Measurements from ENCODE around the gene CLIP3. TPM values are rescaled to one million over a fixed set of nuclear protein-coding genes. Genes with fewer than 3 reads are reported as not detected.
A peak's percentile ranks its signal among the peaks of the same experiment; 100 is the strongest.

Gene CLIP3, protein sequence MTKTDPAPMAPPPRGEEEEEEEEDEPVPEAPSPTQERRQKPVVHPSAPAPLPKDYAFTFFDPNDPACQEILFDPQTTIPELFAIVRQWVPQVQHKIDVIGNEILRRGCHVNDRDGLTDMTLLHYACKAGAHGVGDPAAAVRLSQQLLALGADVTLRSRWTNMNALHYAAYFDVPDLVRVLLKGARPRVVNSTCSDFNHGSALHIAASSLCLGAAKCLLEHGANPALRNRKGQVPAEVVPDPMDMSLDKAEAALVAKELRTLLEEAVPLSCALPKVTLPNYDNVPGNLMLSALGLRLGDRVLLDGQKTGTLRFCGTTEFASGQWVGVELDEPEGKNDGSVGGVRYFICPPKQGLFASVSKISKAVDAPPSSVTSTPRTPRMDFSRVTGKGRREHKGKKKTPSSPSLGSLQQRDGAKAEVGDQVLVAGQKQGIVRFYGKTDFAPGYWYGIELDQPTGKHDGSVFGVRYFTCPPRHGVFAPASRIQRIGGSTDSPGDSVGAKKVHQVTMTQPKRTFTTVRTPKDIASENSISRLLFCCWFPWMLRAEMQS
- 10 to 100 TPM; 22.5 to 53.7 (median 28.3) TPM for total RNA-seq
- 1 to 10 TPM; 1.2 to 9.7 (median 6.0) TPM for polyA plus RNA-seq

DNA sequence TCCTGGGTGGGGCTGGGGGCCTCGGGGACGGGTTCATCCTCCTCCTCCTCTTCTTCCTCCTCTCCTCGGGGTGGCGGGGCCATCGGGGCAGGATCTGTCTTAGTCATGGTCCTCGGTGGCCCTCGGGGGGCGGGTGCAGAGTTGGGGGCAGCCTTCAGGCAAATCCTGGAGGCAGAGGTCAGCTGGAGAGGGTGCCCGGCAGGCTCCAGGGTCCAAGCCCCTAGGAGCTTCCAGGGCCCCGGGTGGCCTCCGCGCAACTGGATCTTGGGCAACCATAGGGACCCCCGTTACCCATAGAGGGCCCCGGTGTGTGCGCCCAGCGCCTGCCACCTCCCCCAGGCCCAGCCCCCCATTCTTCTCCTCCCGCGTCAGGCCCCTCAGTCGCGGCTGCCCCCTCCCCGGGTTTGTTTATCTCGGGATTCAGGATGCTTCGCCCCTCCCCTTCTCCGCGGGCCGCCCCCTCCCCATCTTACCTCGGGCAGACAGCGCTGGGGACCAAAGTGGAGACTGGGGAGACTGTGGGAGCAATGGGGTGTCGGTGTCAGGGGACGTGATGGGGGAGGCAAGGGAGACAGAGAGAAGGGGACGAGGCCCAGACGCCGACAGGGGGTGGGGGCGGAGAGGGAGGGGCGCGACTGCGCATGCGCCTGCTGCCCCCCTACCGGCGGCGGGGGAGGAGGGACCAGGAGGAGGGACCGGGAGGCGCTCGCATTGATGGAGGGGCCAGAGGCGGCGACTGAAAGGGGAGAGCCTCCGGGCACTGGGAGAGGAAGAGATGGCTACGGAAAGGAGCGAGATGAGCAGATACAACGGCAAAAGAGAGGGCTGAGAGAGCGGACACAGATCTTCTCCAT, at the start of gene CLIP3:
TSS of gene CLIP3 (minus strand) at position 623 of the 854 bp plus-strand sequence. CDS start at position 107, 516 bp downstream.
- Histone ChIP-seq H3K27ac (peak within 1 kb of the TSS; percentile 78 to 88 (median 84)), H3K27me3 (no peaks in the 10 kb centered on the region), H3K36me3 (peaks cover 0 to 25% (median 5%) of the 10 kb centered on the region in 4 donors), H3K4me1 (peaks cover 0 to 26% (median 14%) of the 10 kb centered on the region in 4 donors), H3K4me3 (peak within 1 kb of the TSS; percentile 86 to 93 (median 88)), H3K9me3 (no peaks in the 10 kb centered on the region)
- intact Hi-C loops (cut with DNase I), result no loop called here
- WGBS, 2 donors, result 13 to 64% methylated on average over 51 of the region's 51 CpGs
- TF ChIP-seq EP300 (IDR thresholded peaks at IDR 0.05) (no peak), POLR2AphosphoS5 (IDR thresholded peaks at IDR 0.05) (peak; percentile 44 to 67 (median 50)), POLR2A (IDR thresholded peaks at IDR 0.05) (no peak)
- TF ChIP-seq, protein P1, sequence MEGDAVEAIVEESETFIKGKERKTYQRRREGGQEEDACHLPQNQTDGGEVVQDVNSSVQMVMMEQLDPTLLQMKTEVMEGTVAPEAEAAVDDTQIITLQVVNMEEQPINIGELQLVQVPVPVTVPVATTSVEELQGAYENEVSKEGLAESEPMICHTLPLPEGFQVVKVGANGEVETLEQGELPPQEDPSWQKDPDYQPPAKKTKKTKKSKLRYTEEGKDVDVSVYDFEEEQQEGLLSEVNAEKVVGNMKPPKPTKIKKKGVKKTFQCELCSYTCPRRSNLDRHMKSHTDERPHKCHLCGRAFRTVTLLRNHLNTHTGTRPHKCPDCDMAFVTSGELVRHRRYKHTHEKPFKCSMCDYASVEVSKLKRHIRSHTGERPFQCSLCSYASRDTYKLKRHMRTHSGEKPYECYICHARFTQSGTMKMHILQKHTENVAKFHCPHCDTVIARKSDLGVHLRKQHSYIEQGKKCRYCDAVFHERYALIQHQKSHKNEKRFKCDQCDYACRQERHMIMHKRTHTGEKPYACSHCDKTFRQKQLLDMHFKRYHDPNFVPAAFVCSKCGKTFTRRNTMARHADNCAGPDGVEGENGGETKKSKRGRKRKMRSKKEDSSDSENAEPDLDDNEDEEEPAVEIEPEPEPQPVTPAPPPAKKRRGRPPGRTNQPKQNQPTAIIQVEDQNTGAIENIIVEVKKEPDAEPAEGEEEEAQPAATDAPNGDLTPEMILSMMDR (IDR thresholded peaks at IDR 0.05), result peak in 2 of 4 experiments; percentile 11 to 15
- DNase-seq, result peak; percentile 92

DNA sequence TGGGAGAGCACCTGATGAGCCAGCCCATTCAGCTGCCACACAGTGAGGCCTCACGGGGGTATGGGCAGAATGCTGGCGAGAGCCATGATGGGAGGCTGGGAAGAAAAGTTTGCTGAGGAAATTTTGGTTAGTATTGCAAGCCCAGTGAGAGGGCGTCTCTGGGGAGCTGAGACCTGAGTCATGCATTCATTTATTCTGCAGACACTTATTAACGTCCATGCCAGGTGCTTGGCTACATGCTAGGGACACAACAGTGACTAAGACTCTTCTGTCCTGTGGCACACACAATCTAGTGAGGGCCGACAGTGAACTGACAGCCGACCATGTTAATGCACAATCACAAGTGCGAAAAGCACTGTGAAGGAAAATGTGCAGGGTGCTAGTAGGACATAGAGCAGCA, 49.2 kb upstream of the CLIP3 start:
- DNase-seq, result no peak
- Histone ChIP-seq H3K9me3 (no peaks in the 10 kb centered on the region), H3K27ac (no peak overlapping the region), H3K4me3 (no peak overlapping the region), H3K4me1 (no peaks in the 10 kb centered on the region), H3K27me3 (no peaks in the 10 kb centered on the region), H3K36me3 (no peaks in the 10 kb centered on the region)
- intact Hi-C loops (cut with DNase I), result no loop called here
- WGBS, 2 donors, result 92 to 95% methylated on average over 7 of the region's 7 CpGs
- no peak for TF ChIP-seq POLR2AphosphoS5 (IDR thresholded peaks at IDR 0.05)
- no peak for TF ChIP-seq EP300 (IDR thresholded peaks at IDR 0.05)
- TF ChIP-seq POLR2A (IDR thresholded peaks at IDR 0.05), result no peak
- TF ChIP-seq, protein P1 (IDR thresholded peaks at IDR 0.05), result no peak

DNA sequence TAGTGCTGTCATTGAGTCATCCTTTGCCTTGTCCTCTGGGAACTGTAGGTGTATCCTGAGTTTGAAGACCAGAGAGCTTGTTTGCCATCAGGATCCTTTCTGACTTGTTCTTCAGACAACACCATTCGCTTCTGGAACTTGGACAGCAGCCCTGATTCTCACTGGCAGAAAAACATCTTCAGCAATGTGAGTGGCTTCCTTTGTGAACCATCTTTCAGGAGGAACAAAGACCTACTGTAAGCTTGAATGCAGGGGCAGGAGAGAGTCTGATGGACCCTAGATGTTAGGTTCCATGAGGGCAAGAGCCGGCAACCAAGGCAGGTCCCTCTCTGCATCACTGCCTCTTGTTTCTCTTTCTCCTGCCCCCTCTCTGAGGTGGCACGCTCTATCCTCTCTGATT, 48.7 kb upstream of the CLIP3 start:
- Histone ChIP-seq H3K36me3 (no peaks in the 10 kb centered on the region), H3K4me1 (no peaks in the 10 kb centered on the region), H3K27me3 (no peaks in the 10 kb centered on the region), H3K4me3 (no peak overlapping the region), H3K27ac (no peak overlapping the region), H3K9me3 (no peaks in the 10 kb centered on the region)
- WGBS, 2 donors, result 87 to 91% methylated on average over 3 of the region's 3 CpGs
- TF ChIP-seq, protein P1 (IDR thresholded peaks at IDR 0.05), result no peak
- TF ChIP-seq POLR2AphosphoS5 (IDR thresholded peaks at IDR 0.05) (no peak), POLR2A (IDR thresholded peaks at IDR 0.05) (no peak), EP300 (IDR thresholded peaks at IDR 0.05) (no peak)
- intact Hi-C loops (cut with DNase I), result no loop called here
- DNase-seq, result no peak

DNA sequence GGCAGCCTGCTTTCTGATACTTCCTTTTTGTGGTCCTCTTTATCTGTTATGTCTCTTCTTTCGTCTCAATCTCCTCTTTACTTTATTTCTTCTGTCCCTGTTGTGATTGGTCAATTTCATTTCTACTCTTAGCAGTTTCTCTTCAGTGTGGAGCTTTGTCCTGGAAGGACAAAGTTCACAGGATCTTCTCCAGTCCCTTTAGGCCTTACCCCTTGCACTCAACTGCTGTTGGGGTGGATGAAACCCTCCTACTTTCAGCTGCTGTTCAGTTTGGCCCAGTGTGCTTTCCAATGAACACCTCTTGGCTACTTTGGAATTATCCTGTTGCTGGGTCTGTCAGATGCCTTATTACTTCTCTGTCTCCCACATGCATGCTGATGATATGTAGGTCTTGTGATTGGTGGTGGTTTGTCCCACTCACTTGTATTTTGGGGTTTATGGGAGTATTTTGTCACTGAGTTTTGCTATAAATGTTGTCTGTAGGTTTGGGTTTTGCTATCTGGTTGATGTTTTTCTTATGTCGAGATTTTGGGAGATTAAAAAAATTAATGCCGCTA, 46.8 kb upstream of the CLIP3 start:
- intact Hi-C loops (cut with DNase I), result no loop called here
- WGBS, 2 donors, result 95 to 96% methylated on average over 3 of the region's 3 CpGs
- no peak for TF ChIP-seq POLR2AphosphoS5 (IDR thresholded peaks at IDR 0.05)
- TF ChIP-seq, protein P1 (IDR thresholded peaks at IDR 0.05), result no peak
- TF ChIP-seq POLR2A (IDR thresholded peaks at IDR 0.05), result no peak
- TF ChIP-seq EP300 (IDR thresholded peaks at IDR 0.05), result no peak
- no peaks in the 10 kb centered on the region for H3K27me3 ChIP-seq
- H3K27ac ChIP-seq, result no peak overlapping the region
- H3K36me3 ChIP-seq, result no peaks in the 10 kb centered on the region
- DNase-seq, result no peak
- H3K4me1 ChIP-seq, result no peaks in the 10 kb centered on the region
- H3K9me3 ChIP-seq, result no peaks in the 10 kb centered on the region
- no peak overlapping the region for H3K4me3 ChIP-seq

All from sigmoid colon (tissue), 7 donors.